GM19025 (cell line): ENCODE measurements around the gene LRRC37A.
"Not testable (repeated sequence)": the region's sequence is repeated elsewhere in the genome, so short reads cannot be mapped to it uniquely, and the experiment has no call there.

Source experiments
- ATAC-seq: cut with Tn5 transposase; IDR thresholded peaks from one replicate; pipeline ENCODE4 v1.9.1; 2021; ENCODE audit warnings: mild to moderate bottlenecking, low read depth, moderate library complexity; ENCODE audit not compliant: unreplicated experiment

The LRRC37A gene

DNA sequence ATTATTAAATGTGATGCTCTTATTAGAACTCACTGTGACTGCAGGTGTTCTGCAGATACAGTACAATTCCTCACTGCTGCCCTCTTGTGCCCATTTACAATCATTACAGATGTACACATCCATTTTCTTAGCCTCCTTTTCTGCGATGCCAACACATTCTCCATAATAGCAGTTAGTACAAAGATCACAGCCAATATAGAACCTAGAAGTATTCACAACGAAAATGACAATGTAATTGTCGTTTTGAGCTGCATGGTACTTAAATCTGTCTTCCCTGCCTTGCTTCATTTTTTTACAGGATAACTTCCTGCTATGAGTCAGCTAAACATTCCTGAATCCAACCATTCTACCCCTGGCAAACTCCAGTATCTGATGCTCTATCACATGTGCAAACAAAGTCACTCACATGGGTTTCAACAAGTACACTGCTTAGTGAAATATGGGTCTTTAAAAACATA is 8.1 kb upstream of the LRRC37A start:
- ATAC-seq, result not testable (repeated sequence)

DNA sequence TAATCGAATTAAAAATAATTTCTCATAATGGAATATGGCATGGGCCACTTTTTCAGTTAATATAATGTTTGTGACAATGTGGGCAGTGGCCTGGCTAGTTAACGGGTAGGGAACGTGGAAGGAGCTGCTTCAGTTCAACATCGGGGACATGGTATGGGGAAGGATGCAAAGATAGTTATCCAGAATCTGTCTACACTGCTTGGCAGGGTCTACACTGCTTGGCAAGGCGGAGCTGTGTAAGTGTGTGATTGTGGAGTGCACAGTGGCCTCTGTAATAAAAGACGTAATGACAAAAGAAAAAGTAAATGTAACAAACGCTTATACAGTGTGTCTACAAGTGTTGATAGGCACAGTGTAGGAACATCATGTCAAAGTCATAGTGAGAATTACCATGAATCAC is 7.3 kb upstream of the LRRC37A start:
- not testable (repeated sequence) for ATAC-seq

DNA sequence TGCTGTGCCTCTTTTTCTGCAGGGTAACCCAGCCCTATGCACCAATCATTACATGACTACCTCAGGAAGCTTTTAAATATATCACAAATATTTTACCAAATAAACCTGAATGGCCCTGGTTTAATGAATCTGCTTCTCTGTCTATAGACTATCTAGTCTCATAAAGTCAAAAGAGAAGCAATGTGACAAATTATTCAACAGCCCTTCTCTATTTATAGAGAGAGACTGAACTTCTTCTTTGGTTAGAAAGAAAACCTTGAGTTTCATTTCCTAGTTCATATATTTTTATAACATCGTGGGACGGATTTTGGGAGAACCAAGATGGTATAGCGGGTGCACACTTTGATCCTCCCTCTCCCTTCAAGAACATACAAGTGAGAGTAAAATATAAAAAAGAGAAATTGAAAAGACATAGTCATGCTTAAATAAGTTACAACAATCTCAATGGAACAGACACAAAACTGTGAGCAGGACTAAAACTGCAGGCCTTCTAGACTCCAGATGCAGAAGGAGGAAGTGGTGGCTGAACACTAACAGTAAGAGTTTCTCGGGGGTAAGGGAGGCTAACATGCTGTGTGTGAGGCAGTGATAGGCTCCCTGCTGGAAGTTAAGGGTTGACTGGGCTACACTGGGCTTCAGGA is 3.9 kb upstream of the LRRC37A start:
- ATAC-seq, result peak; percentile 91

DNA sequence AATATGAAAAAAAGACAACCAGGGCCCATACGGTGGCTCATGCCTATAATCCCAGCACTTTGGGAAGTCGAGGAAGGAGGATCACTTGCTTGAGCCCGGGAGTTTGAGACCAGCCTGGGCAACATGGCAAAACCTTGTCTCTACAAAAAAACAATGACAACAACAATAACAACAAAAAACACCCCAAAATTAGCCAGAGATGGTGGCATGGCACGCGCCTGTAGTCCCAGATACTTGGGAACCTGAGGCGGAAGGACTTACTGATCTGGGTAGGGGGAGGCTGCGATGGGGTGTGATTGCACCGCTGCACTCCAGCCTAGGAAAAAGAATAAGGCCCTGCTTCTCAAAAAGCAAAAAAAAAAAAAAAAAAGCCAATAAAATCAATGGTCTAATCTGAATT is 3.3 kb upstream of the LRRC37A start:
- not testable (repeated sequence) for ATAC-seq

DNA sequence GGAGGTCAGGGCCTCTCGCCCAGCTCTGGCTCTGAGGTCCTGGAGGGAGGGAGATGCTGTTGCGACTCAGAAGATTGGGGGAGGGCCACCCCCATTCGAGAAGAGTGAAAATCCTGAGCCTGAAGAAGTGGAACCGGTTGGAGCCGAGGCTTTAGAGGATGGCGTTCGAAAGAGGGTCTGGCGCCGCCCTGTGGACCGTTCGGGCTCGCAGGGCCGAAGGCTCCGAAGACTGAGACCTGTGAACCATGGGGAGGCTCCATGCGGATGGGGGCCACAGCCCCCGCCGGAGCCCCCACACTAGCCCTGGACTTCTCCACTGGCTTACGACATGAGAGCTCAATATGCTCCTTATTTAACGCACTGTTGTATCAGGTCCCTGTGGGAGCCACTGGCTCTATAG is 46.3 kb downstream of the LRRC37A start:
- not testable (repeated sequence) for ATAC-seq

DNA sequence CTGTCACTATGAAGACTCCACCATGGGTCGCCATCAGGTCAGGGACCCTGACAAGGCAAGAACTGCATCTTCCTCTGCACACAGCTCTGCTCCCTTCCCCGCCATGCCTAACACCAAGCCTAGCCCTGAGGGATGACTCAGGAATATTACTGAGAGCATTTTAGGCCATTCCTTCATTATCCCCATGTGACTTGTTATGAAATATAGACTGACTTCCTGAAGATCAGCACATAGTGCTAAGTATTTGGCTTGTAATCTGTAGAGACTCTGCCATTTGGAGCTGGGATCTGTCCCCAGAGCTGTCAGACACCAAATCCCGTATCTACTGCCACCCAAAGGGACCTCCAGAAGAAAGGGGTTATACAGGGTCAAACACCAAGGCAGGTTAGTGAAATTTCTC is 47.2 kb downstream of the LRRC37A start:
- ATAC-seq, result not testable (repeated sequence)

DNA sequence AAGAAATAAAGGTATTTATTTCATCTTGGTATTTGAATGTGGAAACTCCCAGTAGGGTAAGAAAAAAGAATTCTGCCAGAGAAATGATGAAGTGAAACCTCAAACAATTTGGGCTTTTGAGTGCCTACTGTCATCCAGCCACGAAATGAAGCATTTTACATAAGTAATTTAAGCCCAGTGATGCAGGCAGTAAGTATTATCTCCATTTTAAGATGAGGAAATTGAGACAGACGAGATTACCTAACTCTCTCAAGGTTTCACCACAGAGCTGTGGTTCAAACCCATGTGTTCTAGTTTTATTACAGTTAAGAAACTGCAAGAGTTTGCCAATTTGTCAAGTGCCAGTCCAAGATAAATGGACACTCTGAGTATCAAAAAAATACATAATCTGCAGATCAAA is 53.4 kb downstream of the LRRC37A start:
- ATAC-seq, result not testable (repeated sequence)

DNA sequence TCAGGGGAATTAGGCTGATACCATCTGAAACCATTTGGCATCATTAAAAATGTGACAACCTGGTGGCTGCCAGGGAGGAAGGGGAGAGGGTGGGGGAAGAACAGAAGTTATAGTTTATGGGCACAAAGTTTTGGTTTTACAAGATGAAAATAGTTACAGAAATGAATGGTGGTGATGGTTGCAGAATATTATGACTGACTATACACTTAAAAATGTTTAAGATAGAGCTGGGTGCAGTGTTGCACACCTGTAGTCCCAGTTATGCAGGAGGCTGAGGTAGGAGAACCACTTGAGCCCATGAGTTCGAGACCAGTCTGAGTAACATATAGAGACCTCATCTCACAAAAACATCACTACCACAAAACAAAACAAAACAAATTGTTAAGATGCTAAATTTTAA is 54.1 kb downstream of the LRRC37A start:
- ATAC-seq, result not testable (repeated sequence)

DNA sequence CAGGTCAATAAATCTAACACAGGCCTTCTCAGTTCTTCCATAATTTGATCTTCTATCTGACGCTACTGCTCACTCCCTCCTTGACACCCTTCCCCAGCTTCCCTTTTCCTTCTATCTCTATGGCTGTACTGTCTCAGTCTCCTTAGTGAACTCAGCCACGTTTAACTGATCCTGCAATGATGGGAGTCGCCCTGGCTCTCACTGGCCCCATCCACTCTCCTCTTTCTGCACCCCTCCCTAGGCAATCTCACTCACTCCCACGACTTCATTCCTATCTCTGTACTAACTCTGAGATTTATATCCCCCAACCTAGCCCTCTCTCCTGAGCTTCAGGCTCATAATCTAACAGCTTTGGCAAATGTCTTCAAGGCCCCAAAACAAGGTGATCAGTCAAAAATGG is 58.9 kb downstream of the LRRC37A start:
- ATAC-seq, result not testable (repeated sequence)

DNA sequence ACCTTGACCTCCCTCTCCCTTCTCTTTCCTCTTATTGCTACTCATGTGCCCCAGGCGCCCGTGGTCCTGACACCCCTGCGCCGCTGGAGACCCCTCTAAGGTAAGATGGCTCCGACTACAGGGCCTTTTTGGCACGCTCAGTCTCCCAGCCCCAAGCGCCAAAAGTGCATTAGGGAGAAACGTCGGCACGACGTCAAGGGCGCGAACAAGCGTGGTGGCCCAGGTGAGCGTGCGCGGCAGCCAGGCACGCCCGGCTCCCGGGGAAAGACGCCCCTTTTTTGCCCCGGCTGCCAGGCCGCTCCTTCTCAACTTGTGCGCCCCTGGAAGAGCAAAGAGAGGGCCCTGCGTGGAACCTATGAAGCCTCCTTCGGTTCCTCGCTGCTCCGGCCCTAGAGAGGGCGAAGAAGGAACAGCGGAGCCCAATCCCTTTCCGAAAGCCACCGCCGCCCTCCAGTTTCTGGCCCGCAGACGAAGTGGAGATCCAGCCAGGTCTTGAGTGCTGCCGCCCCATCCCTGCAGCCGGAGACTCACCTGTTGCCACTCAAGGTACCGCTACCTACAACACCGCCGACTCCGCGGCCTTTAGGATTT is 66.3 kb downstream of the LRRC37A start:
- peak; percentile 26 for ATAC-seq

DNA sequence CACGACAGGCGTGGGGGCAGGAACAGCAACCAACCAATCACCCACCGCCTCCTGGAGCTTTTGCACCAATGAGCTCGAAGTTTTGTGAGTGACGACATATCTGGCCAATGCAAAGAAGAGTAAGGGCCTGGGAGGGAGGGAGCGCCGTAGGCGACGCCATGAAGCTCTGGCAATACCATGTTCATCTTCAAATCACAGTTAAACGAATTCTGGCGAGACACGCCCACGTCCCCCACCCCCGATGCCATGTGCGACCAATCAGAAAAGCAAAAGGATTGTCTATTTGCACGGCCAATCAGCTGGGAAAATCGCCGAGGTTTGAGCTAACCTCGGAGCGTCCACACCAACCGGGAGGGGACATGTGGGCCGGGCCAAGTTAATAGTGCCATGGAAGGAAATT is 66.8 kb downstream of the LRRC37A start, which contains the start of gene ARL17B:
Gene ARL17B (minus strand): TSS at position 12 of the 400 bp plus-strand sequence. CDS start 3,369 bp downstream, outside the sequence.
- peak; percentile 97 for ATAC-seq

DNA sequence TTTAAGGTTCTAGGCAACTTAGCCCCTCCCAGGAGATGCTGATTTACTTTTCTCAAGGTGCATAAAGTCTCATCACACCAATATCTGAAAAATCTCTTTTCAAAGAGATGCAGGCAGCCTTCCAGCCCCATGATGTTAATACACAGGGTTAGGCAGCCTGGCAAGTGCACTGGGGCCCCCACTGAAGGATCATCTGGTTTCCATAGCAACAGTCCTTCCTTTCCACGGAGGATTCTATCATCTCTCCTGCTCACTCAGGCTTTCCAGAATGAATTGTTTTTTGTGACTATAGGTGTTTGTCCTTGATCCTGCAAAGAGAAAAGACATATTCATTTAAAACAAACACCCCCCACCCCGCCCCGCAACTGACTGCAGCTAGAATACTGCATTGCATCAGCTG is 72.6 kb downstream of the LRRC37A start:
- not testable (repeated sequence) for ATAC-seq

DNA sequence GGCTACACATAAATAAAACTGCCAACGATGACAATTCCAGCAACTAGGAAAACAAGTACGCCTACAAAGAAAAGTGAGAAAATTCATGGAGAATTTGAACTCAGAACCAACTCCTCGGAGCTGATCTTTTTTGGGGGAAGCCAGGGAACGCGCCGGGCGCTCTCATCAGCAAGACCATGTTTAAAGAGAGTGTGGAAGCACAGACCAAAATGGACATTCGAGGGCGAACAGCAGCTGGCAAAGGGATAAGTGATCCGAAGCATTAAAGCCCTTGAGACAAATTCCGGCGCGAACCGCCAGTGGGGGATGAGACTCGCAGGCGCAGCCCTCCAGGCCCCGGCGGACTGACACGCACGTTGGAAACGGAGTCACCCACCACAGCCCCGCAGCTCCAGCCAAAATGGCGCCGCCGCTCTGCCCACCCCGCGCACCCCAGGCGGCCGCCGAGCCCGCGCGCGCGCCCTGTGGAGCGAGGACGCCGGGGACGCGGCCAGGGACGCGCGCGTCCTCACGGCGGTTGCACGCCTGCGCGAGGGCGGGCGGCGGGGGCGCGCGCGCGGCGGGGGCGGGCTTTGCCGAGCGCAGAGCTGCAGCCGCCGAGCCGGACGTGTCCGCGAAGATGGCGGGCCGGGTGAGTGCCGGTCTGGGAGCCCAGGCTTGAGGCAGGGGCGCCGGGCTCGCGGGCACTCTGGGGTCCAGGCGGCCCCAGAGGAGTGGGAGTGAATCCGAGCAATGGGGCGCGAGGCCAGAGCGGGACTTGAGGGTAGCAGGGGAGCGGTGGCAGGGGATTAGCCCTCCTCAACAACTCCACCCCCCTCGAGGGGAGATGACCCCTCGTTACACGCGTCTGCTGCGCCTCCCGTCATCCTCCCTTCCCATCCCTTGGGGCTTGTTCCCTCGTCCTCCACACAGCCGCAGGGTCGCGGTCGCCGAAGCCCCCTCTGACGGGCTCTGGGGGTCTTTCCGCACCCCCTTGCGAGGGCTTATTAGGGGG is 77.6 kb downstream of the LRRC37A start:
- peak; percentile 80 for ATAC-seq

DNA sequence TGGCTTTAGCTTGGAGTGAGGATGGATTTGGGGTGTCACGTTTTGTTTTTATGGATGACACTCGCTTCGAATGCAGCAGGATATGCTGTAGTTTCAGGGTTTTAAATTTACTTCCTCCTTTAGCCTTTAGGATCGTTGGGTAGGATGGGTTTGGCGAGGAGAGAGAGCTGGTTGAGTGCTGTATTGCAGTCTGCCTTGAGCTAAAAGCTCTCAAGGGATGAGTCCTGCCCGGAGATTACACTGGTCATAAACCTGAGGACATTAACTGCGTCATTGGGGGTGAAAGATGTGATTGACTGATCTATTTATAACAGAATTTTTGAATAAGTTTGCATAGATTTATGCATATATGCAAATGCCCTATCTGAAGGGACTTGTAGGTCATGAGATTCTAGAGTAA is 78.5 kb downstream of the LRRC37A start:
- ATAC-seq, result not testable (repeated sequence)

DNA sequence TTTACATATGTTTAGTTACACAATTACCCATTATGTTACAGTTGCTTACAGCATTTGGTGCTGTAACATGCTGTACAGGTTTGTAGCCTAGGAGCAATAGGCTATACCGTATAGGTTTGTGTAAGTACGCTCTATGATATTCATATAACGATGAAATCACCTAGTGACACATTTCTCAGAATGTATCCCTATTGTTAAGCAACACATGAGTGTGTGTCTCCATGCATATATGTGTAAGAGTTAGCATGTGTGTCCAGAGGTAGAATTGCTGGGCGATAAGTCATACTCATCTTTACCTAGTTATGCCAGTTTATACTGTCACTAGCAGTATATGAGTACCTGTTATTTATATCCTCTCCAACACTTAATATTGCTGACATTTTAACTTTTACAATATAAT is 88.2 kb downstream of the LRRC37A start:
- not testable (repeated sequence) for ATAC-seq

DNA sequence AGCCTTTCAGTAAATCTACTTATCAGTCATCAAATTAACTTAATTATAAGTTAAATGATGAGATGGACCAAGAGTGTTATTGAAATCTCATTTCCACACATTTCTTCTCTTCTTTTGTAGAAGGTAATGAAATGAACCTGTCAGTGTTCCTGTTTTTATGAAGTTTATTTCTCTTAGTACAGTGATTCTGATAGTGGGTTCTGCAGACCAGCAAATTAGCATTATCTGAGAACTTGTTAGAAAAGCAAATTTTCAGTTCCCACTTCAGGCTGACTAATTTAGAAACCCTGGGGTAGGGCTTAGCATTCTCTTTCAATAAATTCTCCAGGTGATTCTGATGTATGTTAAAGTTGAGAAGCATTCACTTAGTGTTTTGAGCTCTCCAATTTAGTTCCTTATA is 90.6 kb downstream of the LRRC37A start:
- not testable (repeated sequence) for ATAC-seq
